HG02763 (cell line): ENCODE data around the gene AREL1.

Experiments
- ATAC-seq: cut with Tn5 transposase; IDR thresholded peaks from one replicate; pipeline ENCODE4 v1.9.1; 2021; ENCODE audit warnings: mild to moderate bottlenecking, moderate library complexity; ENCODE audit not compliant: unreplicated experiment

AREL1 gene

GRCh38 chr14:74613211-74613914 lies 99.5 kb downstream of the AREL1 start:
- ATAC-seq = no peak

- peak; percentile 55 for ATAC-seq
These were observed 100.4 kb downstream of the AREL1 start for GRCh38 chr14:74612350-74613021.

DNA sequence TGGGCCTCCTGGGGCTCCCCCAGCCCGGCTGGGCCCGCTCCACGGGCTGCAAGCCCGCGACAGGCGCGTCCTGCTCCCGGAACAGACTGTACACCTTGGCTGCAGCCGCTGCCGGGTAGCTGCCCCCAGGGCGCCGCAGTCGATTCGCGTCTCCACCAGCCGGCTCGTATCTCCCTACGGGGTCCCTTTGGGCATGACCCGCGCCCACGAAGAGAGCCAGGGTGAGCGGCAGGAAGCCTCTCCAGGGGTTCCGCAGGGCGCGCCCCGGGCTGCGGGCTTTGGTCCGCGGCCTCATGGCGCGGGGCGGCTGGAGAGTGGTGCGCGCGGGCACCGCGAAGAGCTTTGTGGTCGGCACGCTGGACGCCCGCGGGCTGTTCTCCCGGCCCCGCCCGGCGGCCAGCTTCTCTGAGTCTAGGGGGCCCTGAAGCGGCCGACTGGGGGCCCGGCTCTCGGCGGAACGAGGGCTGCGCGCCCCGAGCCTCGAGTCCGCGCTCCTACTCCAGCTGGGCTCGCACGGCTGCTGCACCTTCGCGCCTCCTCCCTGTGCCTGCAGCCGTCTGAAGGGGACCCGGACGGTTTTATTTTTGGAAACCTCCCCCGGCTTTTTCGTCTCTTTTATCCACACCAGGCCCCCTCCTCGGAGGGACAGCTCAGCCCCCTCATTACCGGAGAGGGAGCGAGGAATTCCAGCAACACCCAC lies 101.1 kb downstream of the AREL1 start, which contains the start of gene LTBP2:
Gene LTBP2, minus strand, starts transcription at position 588 of the 700 bp plus-strand sequence. Its CDS starts 293 bp downstream, at position 295.
- ATAC-seq = no peak
